PC-9 (cell line): Measurements from ENCODE around the gene CIDEA. TPM values are rescaled to one million over a fixed set of nuclear protein-coding genes. Genes with fewer than 3 reads are reported as not detected.

Experiments
- BruUV-seq: library from RNA; stranded (reverse); fragments of 400-500 nt; replicated peaks from 2 replicates; lab custom pipeline; 2021; lab: Mats Ljungman, UMichigan
- CTCF ChIA-PET: fragments of 300-600 bp; sonication (Branson Sonifier 250); formaldehyde crosslinking; loops from one replicate; lab custom pipeline; 2022; ENCODE audit warnings: antibody characterized with exemption; lab: Charles Lee
- POLR2A ChIA-PET: fragments of 300-600 bp; sonication (Branson Sonifier 250); formaldehyde crosslinking; loops from one replicate; lab custom pipeline; 2022; ENCODE audit warnings: antibody characterized with exemption; ENCODE audit not compliant: unreplicated experiment; lab: Charles Lee
- DNase-seq, 2 experiments: peaks; one replicate each; pipeline versions ENCODE4 v3.0.0 to v3.0.0-alpha.2; 2015 to 2022; ENCODE audit warnings: mixed read lengths in 1 of 2
- H2AFZ ChIP-seq: fragments of 200-600 bp; sonication (generic); 2 replicates; pipeline ENCODE4 v1.8.1; 2017; ENCODE audit warnings: antibody characterized with exemption
- H3F3A ChIP-seq: fragments of 200-600 bp; sonication (generic); 2 replicates; pipeline ENCODE4 v1.8.1; 2017; ENCODE audit warnings: antibody characterized with exemption, mild to moderate bottlenecking, low read depth; ENCODE audit not compliant: insufficient read depth
- H3K27ac ChIP-seq: fragments of 200-600 bp; sonication (generic); 2 replicates; pipeline ENCODE4 v1.6.1; 2016; ENCODE audit warnings: mixed run types
- H3K27me3 ChIP-seq: fragments of 200-600 bp; sonication (generic); 2 replicates; pipeline ENCODE4 v1.6.1; 2016; ENCODE audit warnings: low read depth, mixed run types; ENCODE audit not compliant: insufficient read depth
- H3K36me3 ChIP-seq: fragments of 200-600 bp; sonication (generic); 2 replicates; pipeline ENCODE4 v1.6.1; 2016; ENCODE audit warnings: low read depth, mixed run types
- H3K4me1 ChIP-seq: fragments of 200-600 bp; sonication (generic); replicated peaks from 2 replicates; pipeline ENCODE4 v1.6.1; 2016; ENCODE audit warnings: mixed run types; ENCODE audit not compliant: insufficient read depth
- H3K4me2 ChIP-seq: fragments of 200-600 bp; sonication (generic); 2 replicates; pipeline ENCODE4 v1.6.1; 2017; ENCODE audit warnings: mixed run types
- H3K4me3 ChIP-seq: fragments of 200-600 bp; sonication (generic); 2 replicates; pipeline ENCODE4 v1.6.1; 2016; ENCODE audit warnings: mixed run types
- H3K79me2 ChIP-seq: fragments of 200-600 bp; sonication (generic); 2 replicates; pipeline ENCODE4 v1.6.1; 2017; ENCODE audit warnings: low read depth, mixed run types
- H3K9me2 ChIP-seq: fragments of 200-600 bp; sonication (generic); 2 replicates; pipeline ENCODE4 v1.8.1; 2017; ENCODE audit warnings: mild to moderate bottlenecking; ENCODE audit not compliant: insufficient read depth
- H3K9me3 ChIP-seq: fragments of 200-600 bp; sonication (generic); 2 replicates; pipeline ENCODE4 v1.8.1; 2016; ENCODE audit warnings: low read depth; ENCODE audit not compliant: insufficient read depth
- H4K20me1 ChIP-seq: fragments of 200-600 bp; sonication (generic); 2 replicates; pipeline ENCODE4 v1.8.1; 2017; ENCODE audit not compliant: insufficient read depth
- EZH2 ChIP-seq: fragments of 200-600 bp; sonication (generic); IDR thresholded peaks from 2 replicates; pipeline ENCODE4 v1.8.0; 2017; ENCODE audit warnings: antibody characterized with exemption, low read depth
- intact Hi-C: fragments of 100-400 bp; cut with micrococcal nuclease; formaldehyde crosslinking; loops from one replicate; pipeline ENCODE4 v1.10.0; 2022; ENCODE audit not compliant: unreplicated experiment
- total RNA-seq: library from RNA; stranded (reverse); gene quantifications from 2 replicates; pipeline ENCODE4 v1.2.3, GENCODE V29; 2021
- TF ChIP-seq, protein P1 (sequence below): fragments of 200-600 bp; sonication (generic); conservative IDR thresholded peaks from 2 replicates; pipeline ENCODE4 v1.6.1; 2017; ENCODE audit warnings: mixed run types, antibody characterized with exemption, mild to moderate bottlenecking, moderate library complexity

Gene CIDEA
- total RNA-seq, 1 experiment from 2014 or later, result not detected

DNA sequence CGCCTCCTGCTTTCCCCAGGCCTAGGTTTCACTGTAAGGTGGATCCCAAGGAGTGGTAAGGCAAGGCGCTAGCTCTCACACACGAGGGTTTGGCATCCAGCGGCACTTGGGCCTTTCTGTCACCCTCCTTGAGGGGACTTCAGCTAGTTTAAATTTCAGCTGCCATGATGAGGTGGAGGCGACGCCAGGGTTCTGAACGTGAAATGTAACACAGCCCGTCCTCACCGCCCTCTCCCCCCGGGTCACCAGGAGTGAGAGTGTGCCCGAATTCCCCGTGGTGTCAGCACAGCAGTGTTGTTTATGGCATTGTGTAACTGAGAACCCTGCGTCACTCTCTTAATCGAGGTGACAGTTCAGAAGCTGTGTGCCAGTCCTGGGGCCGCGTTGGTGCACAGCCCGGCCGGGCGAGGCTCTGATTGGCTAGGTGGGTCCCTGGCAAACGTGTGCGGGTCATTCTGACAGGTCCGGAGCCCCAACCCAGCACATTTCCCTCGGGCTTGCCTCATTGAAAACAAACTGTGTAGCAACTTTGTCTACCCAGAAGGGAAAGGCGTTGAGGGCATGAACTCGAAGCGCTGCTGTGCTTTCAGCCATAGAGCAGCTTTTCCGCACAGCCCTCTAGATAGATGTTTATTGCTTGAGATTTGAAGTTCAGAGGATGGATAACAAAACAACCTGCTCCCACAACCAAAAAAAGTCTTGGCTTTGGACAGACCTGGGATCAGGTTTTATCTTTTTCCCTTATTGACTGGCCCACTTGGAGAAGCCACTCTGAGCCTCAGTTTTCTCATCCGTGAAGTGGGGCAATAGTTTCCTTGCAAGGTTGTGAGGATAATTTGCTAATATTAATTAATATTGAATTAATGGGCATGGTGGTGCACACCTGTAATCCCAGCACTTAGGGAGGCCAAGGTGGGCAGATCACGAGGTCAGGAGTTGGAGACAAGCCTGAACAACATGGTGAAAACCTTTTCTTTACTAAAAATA is 4.9 kb downstream of the CIDEA start:
- intact Hi-C loops, result loop anchor here (5.0 kb wide), 1 partner anchor 172 kb away; no protein-coding TSS in a partner anchor
- Histone ChIP-seq H3F3A (peaks cover 36% of the 10 kb centered on the region), H2AFZ (no peak overlapping the region), H3K79me2 (no peaks in the 10 kb centered on the region), H3K36me3 (no peaks in the 10 kb centered on the region), H4K20me1 (no peaks in the 10 kb centered on the region), H3K27me3 (no peaks in the 10 kb centered on the region), H3K9me2 (no peaks in the 10 kb centered on the region), H3K9me3 (no peaks in the 10 kb centered on the region), H3K4me2 (peak overlapping the region; percentile 54; the same call in 1 of the 2 replicates), H3K4me3 (no peak overlapping the region), H3K27ac (peak overlapping the region; percentile 97), H3K4me1 (peaks cover 47% of the 10 kb centered on the region)
- no TSS peak for BruUV-seq
- no peak for TF ChIP-seq EZH2
- TF ChIP-seq, protein P1, sequence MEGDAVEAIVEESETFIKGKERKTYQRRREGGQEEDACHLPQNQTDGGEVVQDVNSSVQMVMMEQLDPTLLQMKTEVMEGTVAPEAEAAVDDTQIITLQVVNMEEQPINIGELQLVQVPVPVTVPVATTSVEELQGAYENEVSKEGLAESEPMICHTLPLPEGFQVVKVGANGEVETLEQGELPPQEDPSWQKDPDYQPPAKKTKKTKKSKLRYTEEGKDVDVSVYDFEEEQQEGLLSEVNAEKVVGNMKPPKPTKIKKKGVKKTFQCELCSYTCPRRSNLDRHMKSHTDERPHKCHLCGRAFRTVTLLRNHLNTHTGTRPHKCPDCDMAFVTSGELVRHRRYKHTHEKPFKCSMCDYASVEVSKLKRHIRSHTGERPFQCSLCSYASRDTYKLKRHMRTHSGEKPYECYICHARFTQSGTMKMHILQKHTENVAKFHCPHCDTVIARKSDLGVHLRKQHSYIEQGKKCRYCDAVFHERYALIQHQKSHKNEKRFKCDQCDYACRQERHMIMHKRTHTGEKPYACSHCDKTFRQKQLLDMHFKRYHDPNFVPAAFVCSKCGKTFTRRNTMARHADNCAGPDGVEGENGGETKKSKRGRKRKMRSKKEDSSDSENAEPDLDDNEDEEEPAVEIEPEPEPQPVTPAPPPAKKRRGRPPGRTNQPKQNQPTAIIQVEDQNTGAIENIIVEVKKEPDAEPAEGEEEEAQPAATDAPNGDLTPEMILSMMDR, result no peak
- DNase-seq, result no peak
- ChIA-PET CTCF (no interaction called here), POLR2A (no interaction called here)

DNA sequence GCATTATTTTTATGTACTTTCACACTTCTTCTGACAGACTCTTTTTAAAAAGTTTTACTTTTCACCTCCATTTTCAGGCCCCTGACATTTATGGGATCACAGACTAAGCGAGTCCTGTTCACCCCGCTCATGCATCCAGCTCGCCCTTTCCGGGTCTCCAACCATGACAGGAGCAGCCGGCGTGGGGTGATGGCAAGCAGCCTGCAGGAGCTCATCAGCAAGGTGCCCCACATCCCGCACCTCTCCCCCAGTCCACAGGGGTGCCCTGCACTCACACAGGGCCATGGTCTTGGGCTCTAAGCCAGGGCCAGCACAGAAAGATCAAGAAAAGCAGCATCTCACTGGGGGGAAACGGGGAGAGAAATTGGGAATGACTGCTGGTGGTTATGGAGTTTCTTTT is 8.6 kb downstream of the CIDEA start:
- H3F3A ChIP-seq, result peaks cover 9% of the 10 kb centered on the region; the same call in 1 of the 2 replicates
- H3K79me2 ChIP-seq, result no peaks in the 10 kb centered on the region
- POLR2A ChIA-PET, result interaction anchor here (0.6 kb wide), 1 partner anchor 80 kb away, joined by 10 read pairs; no protein-coding TSS in a partner anchor
- no peak overlapping the region for H2AFZ ChIP-seq
- peaks cover 15% of the 10 kb centered on the region for H3K4me1 ChIP-seq
- H3K9me3 ChIP-seq, result no peaks in the 10 kb centered on the region
- TF ChIP-seq, protein P1, result no peak
- no peak for TF ChIP-seq EZH2
- H3K27ac ChIP-seq, result no peak overlapping the region
- intact Hi-C loops, result no loop called here
- H3K4me3 ChIP-seq, result no peak overlapping the region
- no peaks in the 10 kb centered on the region for H3K27me3 ChIP-seq
- no peak for DNase-seq
- H3K9me2 ChIP-seq, result no peaks in the 10 kb centered on the region
- CTCF ChIA-PET, result interaction anchor here (0.5 kb wide), 1 partner anchor 141 kb away, joined by 3 read pairs; no protein-coding TSS in a partner anchor
- H4K20me1 ChIP-seq, result no peaks in the 10 kb centered on the region
- BruUV-seq, result no TSS peak
- H3K4me2 ChIP-seq, result no peak overlapping the region
- H3K36me3 ChIP-seq, result no peaks in the 10 kb centered on the region

DNA sequence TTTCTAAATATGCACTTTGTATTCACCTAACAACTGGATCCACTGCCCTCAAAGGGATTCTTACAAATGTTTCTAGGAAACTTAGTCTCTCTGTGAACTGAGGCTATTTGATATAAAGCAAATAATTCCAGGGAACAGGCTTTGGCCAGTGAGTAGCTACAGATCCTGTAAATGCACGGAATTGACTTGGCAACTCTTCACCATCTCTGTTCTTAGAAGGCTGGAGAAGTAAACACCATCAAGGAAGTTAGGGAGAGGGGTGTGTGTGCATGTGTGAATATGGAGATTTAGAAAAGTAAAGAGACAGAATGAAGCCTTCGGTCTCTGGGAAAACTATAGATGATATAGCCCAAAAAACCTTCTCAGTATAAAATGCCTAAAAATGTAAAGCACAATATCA is 10.7 kb downstream of the CIDEA start:
- H3K9me3 ChIP-seq, result no peaks in the 10 kb centered on the region
- no peaks in the 10 kb centered on the region for H3K9me2 ChIP-seq
- H3K4me3 ChIP-seq, result no peak overlapping the region
- H3K79me2 ChIP-seq, result no peaks in the 10 kb centered on the region
- TF ChIP-seq, protein P1, result no peak
- no peak for TF ChIP-seq EZH2
- no peaks in the 10 kb centered on the region for H3K27me3 ChIP-seq
- intact Hi-C loops, result no loop called here
- no TSS peak for BruUV-seq
- H3F3A ChIP-seq, result no peaks in the 10 kb centered on the region; the same call in 1 of the 2 replicates
- no peak overlapping the region for H2AFZ ChIP-seq
- no peak overlapping the region for H3K4me2 ChIP-seq
- DNase-seq, result no peak
- H4K20me1 ChIP-seq, result no peaks in the 10 kb centered on the region
- POLR2A ChIA-PET, result no interaction called here
- H3K36me3 ChIP-seq, result no peaks in the 10 kb centered on the region
- no peak overlapping the region for H3K27ac ChIP-seq
- CTCF ChIA-PET, result no interaction called here
- no peaks in the 10 kb centered on the region for H3K4me1 ChIP-seq
